Measurements from ENCODE around the gene RND1. TPM values are rescaled to one million over a fixed set of nuclear protein-coding genes. Genes with fewer than 3 reads are reported as not detected.
"Not testable (repeated sequence)": the region's sequence is repeated elsewhere in the genome, so short reads cannot be mapped to it uniquely, and the experiment has no call there.

RND1 gene
- polyA plus RNA-seq, 1 donor: 2.4 TPM

- DNase-seq: no peak
These were observed 3.5 kb upstream of the RND1 start for GRCh38 chr12:48869191-48869590.

- DNase-seq: no peak
These were observed 2.8 kb upstream of the RND1 start for GRCh38 chr12:48868451-48868850.

GRCh38 chr12:48866052-48866711 lies 512 bp upstream of the RND1 start:
- DNase-seq: no peak

- DNase-seq: no peak
These were observed 2.4 kb downstream of the RND1 start for GRCh38 chr12:48863291-48863690.

GRCh38 chr12:48862760-48863159 lies 2.9 kb downstream of the RND1 start:
- no peak for DNase-seq

- DNase-seq: no peak
These were observed 4.6 kb downstream of the RND1 start for GRCh38 chr12:48861111-48861510.

GRCh38 chr12:48860236-48860635 lies 5.4 kb downstream of the RND1 start:
- not testable (repeated sequence) for DNase-seq

- DNase-seq: no peak
These were observed 6.1 kb downstream of the RND1 start for GRCh38 chr12:48859607-48860006.

GRCh38 chr12:48858043-48858442 lies 7.6 kb downstream of the RND1 start:
- no peak for DNase-seq

- no peak for DNase-seq
These were observed 8.2 kb downstream of the RND1 start for GRCh38 chr12:48857278-48857994.

- no peak for DNase-seq
These were observed 9.3 kb downstream of the RND1 start for GRCh38 chr12:48856379-48856778.

GRCh38 chr12:48854932-48855331 lies 10.7 kb downstream of the RND1 start:
- not testable (repeated sequence) for DNase-seq

- no peak for DNase-seq
These were observed 11.2 kb downstream of the RND1 start for GRCh38 chr12:48854488-48854887.

- peak; percentile 96 for DNase-seq
These were observed 12.7 kb downstream of the RND1 start for GRCh38 chr12:48852734-48853688.

- DNase-seq: peak; percentile 95
These were observed 13.6 kb downstream of the RND1 start, which contains the start of gene DDX23 for GRCh38 chr12:48851883-48852733. DDX23 (minus strand) TSS chr12:48852163; CDS start chr12:48845782, 6,381 bp downstream.

GRCh38 chr12:48842021-48842420 lies 23.6 kb downstream of the RND1 start:
- not testable (repeated sequence) for DNase-seq

GRCh38 chr12:48838048-48838447 lies 27.6 kb downstream of the RND1 start:
- DNase-seq: no peak

- DNase-seq: no peak
These were observed 33.2 kb downstream of the RND1 start for GRCh38 chr12:48832321-48833060.

- no peak for DNase-seq
These were observed 34.4 kb downstream of the RND1 start for GRCh38 chr12:48831257-48831656.

- no peak for DNase-seq
These were observed 36.7 kb downstream of the RND1 start for GRCh38 chr12:48828841-48829575.

Data from left kidney (tissue), 2 donors.